Panc1 (cell line): ENCODE results near the gene C1QTNF3. TPM values are rescaled to one million over a fixed set of nuclear protein-coding genes. Genes with fewer than 3 reads are reported as not detected.

Experiments used
- ATAC-seq: fragments of 200-7000 bp; cut with Tn5 transposase; 2 replicates; pipeline ENCODE4 v1.9.1; 2020; ENCODE audit warnings: mild to moderate bottlenecking, moderate library complexity
- BruUV-seq: library from RNA; stranded (reverse); fragments of 400-500 nt; replicated peaks from 2 replicates; lab custom pipeline; 2021; lab: Mats Ljungman, UMichigan
- CTCF ChIA-PET: fragments of 300-600 bp; sonication (Branson Sonifier 250); formaldehyde crosslinking; loops from one replicate; lab custom pipeline; 2022; ENCODE audit warnings: antibody characterized with exemption; lab: Charles Lee
- POLR2A ChIA-PET: fragments of 300-600 bp; sonication (Branson Sonifier 250); formaldehyde crosslinking; loops from one replicate; lab custom pipeline; 2022; ENCODE audit warnings: antibody characterized with exemption; lab: Charles Lee
- DNase-seq: peaks from one replicate; pipeline ENCODE4 v3.0.0-alpha.2; 2010; ENCODE audit warnings: low read depth, low spot score
- H3K27ac ChIP-seq: 2 replicates; pipeline ENCODE4 v1.5.1; 2011; ENCODE audit warnings: mild to moderate bottlenecking, low read length, inconsistent platforms
- H3K27me3 ChIP-seq: fragments of 200-500 bp; sonication (Bioruptor generic); 2 replicates; pipeline ENCODE4 v1.6.0; 2014; ENCODE audit warnings: low read length, inconsistent platforms; ENCODE audit not compliant: control insufficient read depth, insufficient read depth
- H3K36me3 ChIP-seq: fragments of 200-500 bp; sonication (Bioruptor generic); 2 replicates; pipeline ENCODE4 v1.5.1; 2014; ENCODE audit warnings: inconsistent platforms, mild to moderate bottlenecking, low read length, moderate library complexity; ENCODE audit not compliant: control insufficient read depth, insufficient read depth
- H3K4me1 ChIP-seq: 2 replicates; pipeline ENCODE4 v1.5.1; 2011; ENCODE audit warnings: inconsistent platforms, mild to moderate bottlenecking, low read length, moderate library complexity; ENCODE audit not compliant: control insufficient read depth, insufficient read depth
- H3K4me3 ChIP-seq, 2 experiments: 2 replicates each; pipeline ENCODE4 v1.5.1; 2011 to 2012; ENCODE audit warnings: low read depth in 2 of 2, low read length in 2 of 2, mild to moderate bottlenecking in 2 of 2, inconsistent platforms in 1 of 2, moderate library complexity in 1 of 2
- H3K9me3 ChIP-seq: fragments of 200-500 bp; sonication (Bioruptor generic); 2 replicates; pipeline ENCODE4 v1.5.1; 2014; ENCODE audit warnings: low read depth, mild to moderate bottlenecking, inconsistent platforms, low read length, moderate library complexity; ENCODE audit not compliant: control insufficient read depth, insufficient read depth
- POLR2AphosphoS5 ChIP-seq: IDR thresholded peaks from 2 replicates; pipeline ENCODE4 v1.6.1; 2012; ENCODE audit warnings: mild to moderate bottlenecking, low read depth, low read length, moderate library complexity
- SIN3A ChIP-seq: IDR thresholded peaks from 2 replicates; pipeline ENCODE4 v1.6.1; 2012; ENCODE audit warnings: low read depth, mild to moderate bottlenecking, low read length, moderate library complexity, borderline replicate concordance; ENCODE audit not compliant: insufficient read depth
- TCF7L2 ChIP-seq: IDR thresholded peaks from 2 replicates; pipeline ENCODE4 v1.6.1; 2011; ENCODE audit warnings: mild to moderate bottlenecking, low read depth, low read length, inconsistent platforms
- in situ Hi-C: cut with HindIII; loops from 2 replicates; pipeline ENCODE4 v1.10.0; 2016; ENCODE audit warnings: low sequenced_read_pairs, low pct_unique_long_range_greater_than_20kb
- intact Hi-C: fragments of 100-400 bp; cut with micrococcal nuclease; formaldehyde crosslinking; loops from one replicate; pipeline ENCODE4 v1.10.0; 2022; ENCODE audit not compliant: unreplicated experiment
- total RNA-seq: library from RNA; stranded (reverse); gene quantifications from one replicate; pipeline ENCODE4 v1.2.1, GENCODE V29; 2021; ENCODE audit not compliant: unreplicated experiment
- TF ChIP-seq, protein P1 (sequence below): fragments of 450-650 bp; IDR thresholded peaks from 2 replicates; pipeline ENCODE4 v1.5.1; 2017; ENCODE audit warnings: mild to moderate bottlenecking
- TF ChIP-seq, protein P2 (sequence below), 2 experiments: IDR thresholded peaks; 2 replicates each; pipeline ENCODE4 v1.6.1; 2011 to 2012; ENCODE audit warnings: low read depth in 2 of 2, control low read depth in 1 of 2, low read length in 1 of 2, mild to moderate bottlenecking in 1 of 2, moderate library complexity in 1 of 2; ENCODE audit not compliant: insufficient read depth in 1 of 2

The C1QTNF3 gene
- total RNA-seq, 1 experiment from 2014 or later, result 2.1 TPM

DNA sequence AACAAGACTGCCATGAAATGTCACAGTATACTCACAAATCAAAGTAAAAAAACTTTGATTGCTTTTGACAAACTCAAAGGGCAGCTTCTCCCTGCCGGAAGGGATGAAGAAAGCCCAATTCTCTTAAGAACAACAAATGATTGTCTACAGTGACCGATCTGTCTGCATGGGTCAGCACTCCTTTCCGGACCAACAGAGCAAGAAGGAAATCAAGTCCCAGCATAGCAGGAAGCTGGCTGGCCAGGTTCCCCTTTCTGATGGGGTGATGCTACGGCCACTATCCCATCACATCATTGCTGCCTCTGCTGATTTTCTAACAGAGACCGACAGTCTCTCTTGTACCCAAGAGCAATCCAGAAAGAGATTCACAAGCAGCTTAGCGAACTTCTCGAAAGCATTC lies 692 bp downstream of the C1QTNF3 start:
- no TSS peak for BruUV-seq
- CTCF ChIA-PET, result no interaction called here
- Histone ChIP-seq H3K4me3 (no peak overlapping the region), H3K27me3 (no peaks in the 10 kb centered on the region), H3K9me3 (no peaks in the 10 kb centered on the region), H3K27ac (no peak overlapping the region), H3K4me1 (no peaks in the 10 kb centered on the region), H3K36me3 (no peaks in the 10 kb centered on the region)
- no peak for TF ChIP-seq SIN3A
- no peak for TF ChIP-seq TCF7L2
- TF ChIP-seq, protein P1, sequence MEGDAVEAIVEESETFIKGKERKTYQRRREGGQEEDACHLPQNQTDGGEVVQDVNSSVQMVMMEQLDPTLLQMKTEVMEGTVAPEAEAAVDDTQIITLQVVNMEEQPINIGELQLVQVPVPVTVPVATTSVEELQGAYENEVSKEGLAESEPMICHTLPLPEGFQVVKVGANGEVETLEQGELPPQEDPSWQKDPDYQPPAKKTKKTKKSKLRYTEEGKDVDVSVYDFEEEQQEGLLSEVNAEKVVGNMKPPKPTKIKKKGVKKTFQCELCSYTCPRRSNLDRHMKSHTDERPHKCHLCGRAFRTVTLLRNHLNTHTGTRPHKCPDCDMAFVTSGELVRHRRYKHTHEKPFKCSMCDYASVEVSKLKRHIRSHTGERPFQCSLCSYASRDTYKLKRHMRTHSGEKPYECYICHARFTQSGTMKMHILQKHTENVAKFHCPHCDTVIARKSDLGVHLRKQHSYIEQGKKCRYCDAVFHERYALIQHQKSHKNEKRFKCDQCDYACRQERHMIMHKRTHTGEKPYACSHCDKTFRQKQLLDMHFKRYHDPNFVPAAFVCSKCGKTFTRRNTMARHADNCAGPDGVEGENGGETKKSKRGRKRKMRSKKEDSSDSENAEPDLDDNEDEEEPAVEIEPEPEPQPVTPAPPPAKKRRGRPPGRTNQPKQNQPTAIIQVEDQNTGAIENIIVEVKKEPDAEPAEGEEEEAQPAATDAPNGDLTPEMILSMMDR, result no peak
- TF ChIP-seq, protein P2, sequence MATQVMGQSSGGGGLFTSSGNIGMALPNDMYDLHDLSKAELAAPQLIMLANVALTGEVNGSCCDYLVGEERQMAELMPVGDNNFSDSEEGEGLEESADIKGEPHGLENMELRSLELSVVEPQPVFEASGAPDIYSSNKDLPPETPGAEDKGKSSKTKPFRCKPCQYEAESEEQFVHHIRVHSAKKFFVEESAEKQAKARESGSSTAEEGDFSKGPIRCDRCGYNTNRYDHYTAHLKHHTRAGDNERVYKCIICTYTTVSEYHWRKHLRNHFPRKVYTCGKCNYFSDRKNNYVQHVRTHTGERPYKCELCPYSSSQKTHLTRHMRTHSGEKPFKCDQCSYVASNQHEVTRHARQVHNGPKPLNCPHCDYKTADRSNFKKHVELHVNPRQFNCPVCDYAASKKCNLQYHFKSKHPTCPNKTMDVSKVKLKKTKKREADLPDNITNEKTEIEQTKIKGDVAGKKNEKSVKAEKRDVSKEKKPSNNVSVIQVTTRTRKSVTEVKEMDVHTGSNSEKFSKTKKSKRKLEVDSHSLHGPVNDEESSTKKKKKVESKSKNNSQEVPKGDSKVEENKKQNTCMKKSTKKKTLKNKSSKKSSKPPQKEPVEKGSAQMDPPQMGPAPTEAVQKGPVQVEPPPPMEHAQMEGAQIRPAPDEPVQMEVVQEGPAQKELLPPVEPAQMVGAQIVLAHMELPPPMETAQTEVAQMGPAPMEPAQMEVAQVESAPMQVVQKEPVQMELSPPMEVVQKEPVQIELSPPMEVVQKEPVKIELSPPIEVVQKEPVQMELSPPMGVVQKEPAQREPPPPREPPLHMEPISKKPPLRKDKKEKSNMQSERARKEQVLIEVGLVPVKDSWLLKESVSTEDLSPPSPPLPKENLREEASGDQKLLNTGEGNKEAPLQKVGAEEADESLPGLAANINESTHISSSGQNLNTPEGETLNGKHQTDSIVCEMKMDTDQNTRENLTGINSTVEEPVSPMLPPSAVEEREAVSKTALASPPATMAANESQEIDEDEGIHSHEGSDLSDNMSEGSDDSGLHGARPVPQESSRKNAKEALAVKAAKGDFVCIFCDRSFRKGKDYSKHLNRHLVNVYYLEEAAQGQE (IDR thresholded peaks at IDR 0.05; ENCODE audit: insufficient read depth in 1 of 2, low read depth in 2 of 2, low read length in 1 of 2), result no peak
- no peak for TF ChIP-seq POLR2AphosphoS5
- in situ Hi-C loops, result no loop called here
- POLR2A ChIA-PET, result no interaction called here
- intact Hi-C loops, result no loop called here
- ATAC-seq (no peak), DNase-seq (no peak)

DNA sequence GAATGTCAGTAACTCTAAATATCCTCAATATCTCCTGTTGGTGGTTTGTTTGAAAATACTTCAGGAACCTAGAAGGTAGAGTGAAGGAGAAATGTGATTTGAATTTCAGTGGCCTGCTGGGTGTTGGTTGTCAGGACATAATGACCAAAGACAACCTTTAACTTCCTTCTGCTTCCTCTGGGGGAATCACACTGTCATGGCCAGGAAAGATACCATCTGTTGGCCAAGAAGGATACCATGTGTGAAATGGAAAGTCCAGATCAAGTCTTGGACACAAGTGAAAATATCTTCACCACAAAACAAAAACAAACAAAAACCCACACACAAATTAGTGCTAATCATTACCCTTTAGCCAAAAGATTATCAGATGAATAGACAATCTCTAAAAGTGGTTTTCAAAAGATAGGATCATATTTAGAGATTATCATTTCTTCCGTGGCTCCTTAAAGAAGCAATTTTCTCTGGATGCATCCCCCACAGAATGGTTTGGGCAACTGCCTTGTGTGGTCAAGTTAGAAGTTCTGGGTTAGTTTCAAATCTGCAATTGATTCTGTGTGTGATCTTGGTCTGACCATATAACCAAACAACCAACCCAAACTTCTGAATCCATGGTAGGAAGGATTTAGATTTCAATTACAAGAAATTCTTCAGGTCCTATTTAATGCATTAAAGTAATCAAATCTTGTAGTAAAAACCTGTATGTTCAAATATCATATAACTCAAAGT lies 1.6 kb downstream of the C1QTNF3 start:
- H3K4me3 ChIP-seq, result no peak overlapping the region
- no peaks in the 10 kb centered on the region for H3K36me3 ChIP-seq
- ATAC-seq, result no peak
- in situ Hi-C loops (no loop called here), intact Hi-C loops (no loop called here)
- no peak overlapping the region for H3K27ac ChIP-seq
- H3K4me1 ChIP-seq, result no peaks in the 10 kb centered on the region
- H3K27me3 ChIP-seq, result no peaks in the 10 kb centered on the region
- TF ChIP-seq, protein P1, result no peak
- TF ChIP-seq POLR2AphosphoS5, result no peak
- no peak for TF ChIP-seq TCF7L2
- no peak for TF ChIP-seq SIN3A
- TF ChIP-seq, protein P2 (IDR thresholded peaks at IDR 0.05; ENCODE audit: insufficient read depth in 1 of 2, low read depth in 2 of 2, low read length in 1 of 2), result no peak
- no TSS peak for BruUV-seq
- no peaks in the 10 kb centered on the region for H3K9me3 ChIP-seq
- POLR2A ChIA-PET, result no interaction called here
- CTCF ChIA-PET, result no interaction called here
- no peak for DNase-seq
